ENCODE data around the gene PRICKLE2.

PRICKLE2 gene

DNA sequence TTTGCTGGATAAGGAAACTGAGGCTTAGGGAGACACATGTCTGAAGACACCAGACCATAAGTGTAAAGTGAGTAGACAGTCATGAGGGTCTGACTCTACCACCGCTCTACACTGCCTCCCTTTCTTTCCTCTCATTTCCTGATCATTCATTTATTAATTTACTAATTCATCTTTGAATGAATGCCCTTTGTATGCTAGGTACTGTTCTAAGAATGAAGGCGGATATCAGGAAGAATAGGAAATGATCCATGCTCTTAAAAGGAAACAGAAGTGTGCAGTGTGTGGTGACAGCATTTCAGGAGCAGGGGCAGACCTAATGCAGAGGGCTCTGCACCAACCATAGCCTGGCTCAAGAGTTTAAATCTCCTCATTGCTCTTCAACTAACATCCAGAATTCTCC, 170.2 kb downstream of the PRICKLE2 start:
- no peak overlapping the region for H3K27ac Mint-ChIP-seq
- no peak for DNase-seq
- H3K27me3 Mint-ChIP-seq, result peaks cover 46 to 54% of the 10 kb centered on the region in 2 donors
- H3K9me3 Mint-ChIP-seq, result no peaks in the 10 kb centered on the region
- H3K4me1 Mint-ChIP-seq (ENCODE audit: low read depth in 2 of 2), result peaks cover 0 to 2% of the 10 kb centered on the region in 2 donors
- no peaks in the 10 kb centered on the region for H3K36me3 Mint-ChIP-seq (ENCODE audit: insufficient read depth)
- H3K4me3 Mint-ChIP-seq, result no peak overlapping the region
- ATAC-seq (replicated peaks), result no peak

DNA sequence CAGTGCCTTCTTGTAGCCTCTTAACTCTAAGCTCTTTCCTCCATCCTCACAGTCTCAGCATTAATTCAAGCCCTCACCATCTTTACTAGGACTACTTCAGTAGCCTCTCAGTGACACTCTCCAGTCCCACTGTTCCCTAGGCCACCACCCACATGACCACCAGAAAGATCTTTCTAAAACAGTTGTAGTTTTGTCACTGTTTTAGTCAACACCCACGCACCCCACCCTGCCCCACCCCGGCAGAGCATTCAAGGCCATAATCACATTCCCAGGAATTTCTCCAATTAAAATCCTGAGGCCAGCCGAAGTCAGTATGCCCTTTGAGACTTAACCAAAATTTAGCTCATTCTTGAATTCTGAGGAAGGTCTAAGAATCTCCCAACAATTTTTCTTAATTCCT, 170.8 kb downstream of the PRICKLE2 start:
- no peaks in the 10 kb centered on the region for H3K36me3 Mint-ChIP-seq (ENCODE audit: insufficient read depth)
- ATAC-seq (replicated peaks) (no peak), DNase-seq (no peak)
- no peaks in the 10 kb centered on the region for H3K9me3 Mint-ChIP-seq
- H3K27me3 Mint-ChIP-seq, result peaks cover 49 to 58% of the 10 kb centered on the region in 2 donors
- no peak overlapping the region for H3K4me3 Mint-ChIP-seq
- H3K4me1 Mint-ChIP-seq (ENCODE audit: low read depth in 2 of 2), result peaks cover 0 to 2% of the 10 kb centered on the region in 2 donors
- no peak overlapping the region for H3K27ac Mint-ChIP-seq

- no peak for ATAC-seq (replicated peaks)
- Mint-ChIP-seq H3K9me3 (no peaks in the 10 kb centered on the region), H3K27me3 (peaks cover 48 to 55% of the 10 kb centered on the region in 2 donors)
These were observed 171.7 kb downstream of the PRICKLE2 start for GRCh38 chr3:64053581-64053980.

DNA sequence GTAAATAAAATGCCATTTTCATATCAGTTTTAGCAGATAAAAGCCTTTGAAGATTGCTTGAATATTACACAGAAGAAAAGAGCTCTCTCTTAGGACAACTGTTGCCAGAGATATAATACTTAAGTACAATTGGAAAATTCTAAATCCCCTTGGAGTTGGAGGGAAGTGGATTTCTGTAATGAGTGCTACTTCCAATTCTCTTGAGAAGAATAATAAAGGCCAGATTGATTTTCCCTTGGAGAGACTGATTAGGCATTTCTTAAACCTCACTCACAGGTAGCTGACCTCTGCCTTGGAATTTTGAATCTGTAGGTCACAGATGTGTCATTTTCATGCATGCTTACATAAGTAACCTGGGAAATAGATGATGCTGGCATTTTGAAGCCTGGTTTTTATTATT, 172.1 kb downstream of the PRICKLE2 start:
- no peak for DNase-seq
- Mint-ChIP-seq H3K4me1 (ENCODE audit: low read depth in 2 of 2) (peaks cover 0 to 2% of the 10 kb centered on the region in 2 donors), H3K27me3 (peaks cover 45 to 51% of the 10 kb centered on the region in 2 donors), H3K36me3 (ENCODE audit: insufficient read depth) (no peaks in the 10 kb centered on the region), H3K4me3 (no peak overlapping the region), H3K27ac (no peak overlapping the region), H3K9me3 (no peaks in the 10 kb centered on the region)
- no peak for ATAC-seq (replicated peaks)

More at GRCh38 chr3:64053581-64053980, 171.7 kb downstream of the PRICKLE2 start:
- Mint-ChIP-seq H3K4me1 (ENCODE audit: low read depth in 2 of 2) (peaks cover 0 to 2% of the 10 kb centered on the region in 2 donors), H3K36me3 (ENCODE audit: insufficient read depth) (no peaks in the 10 kb centered on the region), H3K27ac (no peak overlapping the region), H3K4me3 (no peak overlapping the region)
- DNase-seq, result no peak

GRCh38 chr3:64049832-64050231, 175.4 kb downstream of the PRICKLE2 start:
- peaks cover 36 to 49% of the 10 kb centered on the region in 2 donors for H3K27me3 Mint-ChIP-seq
- ATAC-seq (replicated peaks), result no peak

DNA sequence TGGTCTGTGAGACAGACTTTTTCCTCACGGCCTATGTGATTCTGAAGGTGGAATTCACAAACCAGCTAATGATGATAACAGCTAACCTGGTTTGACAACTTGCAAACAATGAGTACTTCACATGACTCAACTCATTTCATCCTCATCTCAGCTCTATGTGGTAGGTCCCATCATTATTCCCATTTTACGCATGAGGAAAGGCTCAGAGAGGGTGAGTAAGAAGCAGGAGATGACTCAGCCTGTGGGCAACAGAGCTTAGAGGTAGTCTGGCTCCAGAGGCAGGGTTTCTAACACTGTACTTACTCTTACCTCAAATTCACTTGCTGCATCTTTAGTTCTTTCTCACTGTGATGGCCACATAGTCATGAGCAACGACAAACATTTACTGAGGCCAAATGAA, 176.1 kb downstream of the PRICKLE2 start:
- H3K4me3 Mint-ChIP-seq, result no peak overlapping the region
- no peak for ATAC-seq (replicated peaks)

More at GRCh38 chr3:64049832-64050231, 175.4 kb downstream of the PRICKLE2 start:
- Mint-ChIP-seq H3K4me1 (ENCODE audit: low read depth in 2 of 2) (peaks cover 0 to 2% of the 10 kb centered on the region in 2 donors), H3K4me3 (no peak overlapping the region), H3K36me3 (ENCODE audit: insufficient read depth) (no peaks in the 10 kb centered on the region), H3K27ac (no peak overlapping the region), H3K9me3 (no peaks in the 10 kb centered on the region)
- no peak for DNase-seq

GRCh38 chr3:64048631-64049061, 176.6 kb downstream of the PRICKLE2 start:
- Mint-ChIP-seq H3K9me3 (no peaks in the 10 kb centered on the region), H3K4me3 (no peak overlapping the region), H3K27me3 (peaks cover 46 to 50% of the 10 kb centered on the region in 2 donors), H3K4me1 (ENCODE audit: low read depth in 2 of 2) (peaks cover 0 to 2% of the 10 kb centered on the region in 2 donors), H3K36me3 (ENCODE audit: insufficient read depth) (no peaks in the 10 kb centered on the region), H3K27ac (no peak overlapping the region)
- ATAC-seq (replicated peaks) (no peak), DNase-seq (no peak)

More for the DNA sequence above, 176.1 kb downstream of the PRICKLE2 start:
- no peak for DNase-seq
- Mint-ChIP-seq H3K27ac (no peak overlapping the region), H3K9me3 (no peaks in the 10 kb centered on the region), H3K36me3 (ENCODE audit: insufficient read depth) (no peaks in the 10 kb centered on the region), H3K4me1 (ENCODE audit: low read depth in 2 of 2) (peaks cover 0 to 2% of the 10 kb centered on the region in 2 donors), H3K27me3 (peaks cover 42 to 49% of the 10 kb centered on the region in 2 donors)

DNA sequence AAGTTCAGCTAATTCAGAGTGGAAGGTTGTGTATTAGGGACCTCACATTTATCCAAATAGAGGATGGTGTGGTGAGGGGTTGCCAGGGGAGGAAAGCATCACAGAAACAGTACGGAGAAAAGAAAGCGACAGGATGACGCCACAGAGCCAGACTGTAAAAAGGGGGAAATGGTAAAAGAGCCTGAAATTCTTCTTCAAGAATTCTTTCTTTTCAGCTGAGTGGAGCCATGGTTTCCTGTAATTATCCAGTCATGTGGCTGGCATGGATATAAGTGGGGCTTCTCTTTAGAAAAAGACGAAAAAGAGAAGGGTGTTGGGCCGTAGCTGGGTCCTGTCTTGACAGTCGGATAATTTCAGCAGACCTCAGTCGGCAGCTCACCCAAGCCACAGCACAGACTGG, 177.5 kb downstream of the PRICKLE2 start:
- no peak overlapping the region for H3K4me3 Mint-ChIP-seq
- DNase-seq, result no peak
- no peaks in the 10 kb centered on the region for H3K9me3 Mint-ChIP-seq
- no peak overlapping the region for H3K27ac Mint-ChIP-seq
- peaks cover 53 to 59% of the 10 kb centered on the region in 2 donors for H3K27me3 Mint-ChIP-seq
- H3K36me3 Mint-ChIP-seq (ENCODE audit: insufficient read depth), result no peaks in the 10 kb centered on the region
- no peak for ATAC-seq (replicated peaks)
- peaks cover 0 to 2% of the 10 kb centered on the region in 2 donors for H3K4me1 Mint-ChIP-seq (ENCODE audit: low read depth in 2 of 2)

GRCh38 chr3:64046996-64047594, 178.2 kb downstream of the PRICKLE2 start:
- ATAC-seq (replicated peaks) (no peak), DNase-seq (no peak)
- Mint-ChIP-seq H3K4me3 (no peak overlapping the region), H3K4me1 (ENCODE audit: low read depth in 2 of 2) (peaks cover 0 to 2% of the 10 kb centered on the region in 2 donors), H3K9me3 (no peaks in the 10 kb centered on the region), H3K36me3 (ENCODE audit: insufficient read depth) (no peaks in the 10 kb centered on the region), H3K27ac (no peak overlapping the region), H3K27me3 (peaks cover 57 to 64% of the 10 kb centered on the region in 2 donors)

DNA sequence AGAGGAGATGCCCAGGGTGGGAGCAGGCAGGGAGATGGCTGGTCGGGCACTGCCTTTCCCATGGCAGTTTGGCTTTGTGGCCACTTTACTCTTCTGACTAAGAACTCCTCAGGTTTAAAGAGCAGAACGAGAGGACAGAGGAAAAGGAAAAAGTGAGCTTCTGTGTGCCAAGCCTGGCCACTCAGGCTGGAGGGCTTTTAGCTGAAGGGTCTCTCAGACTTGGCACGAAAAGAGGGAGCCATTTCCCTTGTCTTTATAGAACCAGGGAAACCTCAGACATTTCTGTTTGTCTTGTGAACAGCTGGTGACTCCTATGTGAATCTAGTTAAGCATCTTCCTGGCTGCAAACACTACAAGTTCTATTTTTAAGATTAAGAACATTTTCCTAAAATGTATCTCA, 178.7 kb downstream of the PRICKLE2 start:
- peaks cover 2% of the 10 kb centered on the region for H3K36me3 Mint-ChIP-seq (ENCODE audit: insufficient read depth)
- no peak for DNase-seq
- peaks cover 0 to 2% of the 10 kb centered on the region in 2 donors for H3K4me1 Mint-ChIP-seq (ENCODE audit: low read depth in 2 of 2)
- H3K4me3 Mint-ChIP-seq, result no peak overlapping the region
- H3K27ac Mint-ChIP-seq, result no peak overlapping the region
- ATAC-seq (replicated peaks), result no peak
- H3K9me3 Mint-ChIP-seq, result no peaks in the 10 kb centered on the region
- H3K27me3 Mint-ChIP-seq, result peaks cover 62 to 69% of the 10 kb centered on the region in 2 donors

DNA sequence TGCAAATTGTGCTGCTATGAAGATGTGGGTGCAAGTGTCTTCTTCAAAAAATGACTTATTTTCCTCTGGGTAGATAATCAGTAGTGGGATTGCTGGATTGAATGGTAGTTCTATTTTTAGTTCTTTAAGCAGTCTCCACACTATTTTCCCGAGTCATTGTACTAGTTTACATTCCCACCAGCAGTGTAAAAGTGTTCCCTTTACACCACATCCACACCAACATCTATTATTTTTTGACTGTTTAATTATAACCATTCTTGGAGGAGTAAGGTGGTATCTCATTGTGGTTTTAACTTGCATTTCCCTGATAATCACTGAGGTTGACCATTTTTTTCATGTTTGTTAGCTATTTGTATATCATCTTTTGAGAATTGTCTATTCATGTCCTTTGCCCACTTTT, 182.3 kb downstream of the PRICKLE2 start:
- no peak for ATAC-seq (replicated peaks)

More for the DNA sequence above, 182.3 kb downstream of the PRICKLE2 start:
- Mint-ChIP-seq H3K4me3 (no peak overlapping the region), H3K27me3 (peaks cover 62 to 89% of the 10 kb centered on the region in 2 donors), H3K27ac (no peak overlapping the region), H3K9me3 (no peaks in the 10 kb centered on the region), H3K36me3 (ENCODE audit: insufficient read depth) (peaks cover 2% of the 10 kb centered on the region), H3K4me1 (ENCODE audit: low read depth in 2 of 2) (no peaks in the 10 kb centered on the region)
- no peak for DNase-seq
